ENCODE data around the gene ARMH1. TPM values are rescaled to one million over a fixed set of nuclear protein-coding genes. Genes with fewer than 3 reads are reported as not detected.
"Not testable (repeated sequence)": the region's sequence is repeated elsewhere in the genome, so short reads cannot be mapped to it uniquely, and the experiment has no call there.

ARMH1 gene
- polyA plus RNA-seq, 12 donors = 0.80 to 4.7 (median 1.4) TPM; not detected in 2

- DNase-seq = no peak
These were observed 18.6 kb downstream of the ARMH1 start for GRCh38 chr1:44693159-44693558.

DNA sequence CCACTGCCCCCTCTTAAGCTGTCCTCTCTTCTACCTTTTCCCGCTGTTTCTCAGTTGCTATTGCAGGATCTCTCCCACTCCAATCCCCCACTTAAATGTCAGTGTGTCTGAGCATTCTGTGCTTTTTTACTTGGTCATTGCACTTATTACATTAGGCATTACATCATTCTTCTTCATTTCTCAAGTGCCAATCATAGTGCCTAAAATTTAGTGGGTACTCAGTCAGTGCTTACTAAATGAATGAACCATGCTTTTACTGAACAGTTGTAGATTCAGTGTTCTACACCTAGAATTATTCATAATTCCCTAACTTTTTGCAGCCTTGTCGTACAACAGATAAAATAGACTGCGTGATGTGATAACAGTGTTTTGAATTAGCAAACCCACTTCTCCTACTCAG lies 19.4 kb downstream of the ARMH1 start:
- no peak for DNase-seq

GRCh38 chr1:44694863-44695478 lies 20.5 kb downstream of the ARMH1 start:
- DNase-seq = no peak

GRCh38 chr1:44695671-44696070 lies 21.2 kb downstream of the ARMH1 start:
- no peak for DNase-seq

- DNase-seq = no peak
These were observed 21.6 kb downstream of the ARMH1 start for GRCh38 chr1:44696101-44696500.

- no peak for DNase-seq
These were observed 22.4 kb downstream of the ARMH1 start for GRCh38 chr1:44696789-44697345.

DNA sequence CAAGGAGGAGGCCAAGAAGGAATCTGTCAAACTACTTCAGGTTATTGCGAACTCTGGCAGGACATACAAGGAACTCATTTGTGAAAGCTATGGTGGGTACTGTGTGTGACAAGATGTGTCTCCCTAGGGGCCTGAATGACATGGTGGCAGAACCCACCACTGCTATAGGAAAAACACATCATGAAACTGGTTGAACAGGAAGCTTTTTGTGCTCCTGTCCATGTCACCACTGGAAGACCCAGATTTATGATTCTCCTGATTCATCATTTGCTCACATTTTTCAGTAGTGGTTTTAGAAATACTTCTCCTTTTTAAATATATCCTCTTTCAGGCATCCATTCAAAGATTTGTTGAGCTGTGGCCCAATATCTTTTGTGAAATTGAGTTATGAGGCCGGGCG lies 23.6 kb downstream of the ARMH1 start:
- no peak for DNase-seq

DNA sequence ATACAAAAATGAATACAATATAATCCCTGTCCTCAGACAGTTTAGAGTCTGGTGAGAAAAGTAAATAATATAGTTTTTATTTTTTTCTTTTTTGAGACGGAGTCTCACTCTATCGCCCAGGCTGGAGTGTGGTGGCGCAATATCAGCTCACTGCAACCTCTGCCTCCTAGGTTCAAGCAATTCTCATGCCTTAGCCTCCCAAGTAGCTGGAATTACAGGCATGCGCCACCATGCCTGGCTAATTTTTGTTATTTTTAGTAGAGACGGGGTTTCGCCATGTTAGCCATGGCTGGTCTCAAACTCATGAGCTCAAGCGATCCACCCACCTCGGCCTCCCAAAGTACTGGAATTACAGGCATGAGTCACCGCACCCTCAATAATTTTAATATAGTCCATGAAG lies 24.9 kb downstream of the ARMH1 start:
- DNase-seq = not testable (repeated sequence)

DNA sequence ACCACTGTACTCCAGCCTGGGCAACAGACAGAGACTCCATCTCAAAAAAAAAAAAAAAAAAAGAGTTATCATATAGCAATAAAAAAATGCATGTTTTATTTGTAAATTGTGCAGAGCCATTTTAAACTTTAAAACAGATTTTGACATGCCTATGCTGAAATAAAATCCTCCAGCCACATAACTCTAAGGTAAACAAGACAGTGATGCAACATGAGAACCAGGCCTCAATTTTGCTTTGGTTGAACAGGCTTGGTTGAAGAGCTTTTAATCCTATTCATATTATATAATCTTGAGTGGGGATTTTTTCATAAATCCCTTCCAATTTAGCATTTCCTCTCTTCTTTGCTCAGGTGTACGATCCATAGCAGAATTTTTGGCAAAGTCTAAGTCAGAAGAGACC lies 26.1 kb downstream of the ARMH1 start:
- no peak for DNase-seq

GRCh38 chr1:44701141-44701573 lies 26.6 kb downstream of the ARMH1 start:
- DNase-seq = no peak

GRCh38 chr1:44705470-44705869 lies 31.0 kb downstream of the ARMH1 start:
- DNase-seq = no peak

DNA sequence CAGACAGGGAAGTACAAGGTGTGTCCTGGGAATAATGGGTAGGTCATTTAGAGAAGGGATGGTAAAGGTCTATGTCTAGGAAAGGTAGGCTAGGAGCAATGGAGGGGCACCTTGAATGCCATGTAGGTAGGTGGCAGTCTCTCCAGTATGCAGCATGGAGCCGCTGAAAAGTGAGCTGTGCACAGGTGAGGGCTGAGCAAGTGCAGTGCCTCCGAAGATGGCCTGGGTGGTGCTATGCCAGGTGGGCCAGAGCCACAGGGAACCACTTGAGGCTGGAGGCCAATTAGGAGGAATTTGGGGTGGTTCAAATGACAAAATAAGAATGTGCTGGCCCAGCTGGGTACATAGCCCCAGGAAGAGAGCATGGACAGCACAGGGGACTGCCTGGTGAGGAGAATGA lies 31.4 kb downstream of the ARMH1 start:
- no peak for DNase-seq

DNA sequence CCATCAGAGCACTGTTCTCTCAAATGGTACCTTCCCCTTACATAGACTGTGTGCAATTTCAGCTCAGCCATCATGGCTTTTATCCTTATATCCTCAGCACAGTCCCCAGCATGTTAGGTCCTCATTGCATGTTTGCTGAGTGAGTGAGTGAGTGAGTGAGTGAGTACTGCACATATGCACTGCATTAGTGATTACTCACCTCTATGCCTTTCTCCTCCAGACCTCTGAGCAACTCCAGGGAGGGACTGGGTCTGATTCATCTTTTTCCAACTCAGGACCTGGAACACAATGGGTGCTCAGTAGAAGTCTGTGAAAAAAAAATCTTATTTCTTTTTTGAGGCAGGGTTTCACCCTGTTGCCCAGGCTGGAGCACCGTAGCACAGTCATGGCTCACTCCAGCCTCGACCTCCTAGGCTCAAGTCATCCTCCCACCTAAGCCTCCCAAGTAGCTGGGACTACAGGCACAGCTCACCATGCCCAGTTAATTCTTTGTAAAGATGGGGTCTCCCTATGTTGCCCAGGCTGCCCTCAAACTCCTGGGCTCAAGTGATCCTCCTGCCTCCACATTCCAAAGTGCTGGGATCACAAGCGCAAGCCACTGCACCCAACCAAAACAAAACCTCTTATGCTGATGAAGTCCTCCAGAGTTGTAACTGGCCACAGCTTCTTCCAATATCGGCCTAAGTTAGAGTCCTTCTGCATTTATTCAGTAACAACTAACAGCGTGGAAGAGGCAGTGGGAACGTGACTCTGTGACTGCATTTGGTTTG lies 32.8 kb downstream of the ARMH1 start:
- DNase-seq = no peak

GRCh38 chr1:44707959-44708831 lies 33.7 kb downstream of the ARMH1 start:
- peak; percentile 35 for DNase-seq

GRCh38 chr1:44713321-44713781 lies 38.8 kb downstream of the ARMH1 start:
- DNase-seq = no peak

GRCh38 chr1:44714532-44714931 lies 40.0 kb downstream of the ARMH1 start:
- no peak for DNase-seq

GRCh38 chr1:44714944-44715571 lies 40.5 kb downstream of the ARMH1 start:
- DNase-seq = peak; percentile 71

- no peak for DNase-seq
These were observed 42.6 kb downstream of the ARMH1 start for GRCh38 chr1:44717156-44717555.

- no peak for DNase-seq
These were observed 43.1 kb downstream of the ARMH1 start for GRCh38 chr1:44717653-44718052.

DNA sequence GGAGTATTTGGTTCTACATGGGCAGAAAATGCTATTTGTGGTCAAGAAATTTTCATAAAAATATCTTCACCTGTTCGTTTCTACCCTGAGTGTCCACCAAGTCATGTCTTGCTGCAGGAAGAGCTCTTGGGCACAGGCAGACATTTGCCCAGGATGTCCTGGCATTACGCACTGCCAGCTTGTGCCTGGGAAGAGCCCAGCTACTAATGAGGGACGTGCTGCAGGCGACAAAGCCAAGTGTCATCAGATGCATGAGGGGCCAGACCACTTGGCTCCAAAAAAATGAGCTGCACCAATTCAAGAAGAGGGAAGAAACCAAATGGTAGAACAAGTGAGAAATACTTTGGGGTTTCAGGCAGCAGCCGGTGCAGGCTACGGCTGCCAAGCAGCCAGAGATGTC lies 43.6 kb downstream of the ARMH1 start:
- DNase-seq = no peak

- DNase-seq = no peak
These were observed 44.8 kb downstream of the ARMH1 start for GRCh38 chr1:44719318-44719717.

DNA sequence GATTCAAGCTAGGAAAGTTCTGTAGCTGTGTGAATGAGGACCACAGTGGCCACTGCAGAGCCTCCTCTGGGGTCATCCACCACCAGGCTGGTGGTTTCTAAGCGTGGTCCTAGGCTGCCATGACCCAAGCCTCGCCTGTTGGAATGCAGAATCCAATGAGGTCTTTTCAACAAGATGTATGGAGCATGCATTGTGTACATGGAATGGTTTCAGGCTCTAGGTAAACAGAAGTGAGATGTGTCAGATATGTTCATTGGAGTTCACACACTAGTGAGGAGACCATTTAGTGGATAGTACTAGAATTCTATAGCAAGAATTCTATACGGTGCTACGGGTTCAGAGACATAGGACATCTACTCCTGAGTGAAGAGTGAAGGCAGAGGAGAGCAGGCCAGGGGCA lies 45.8 kb downstream of the ARMH1 start:
- no peak for DNase-seq

Data from muscle of arm (tissue), 12 donors.